H1 (cell line): ENCODE results near the gene DIO3. TPM values are rescaled to one million over a fixed set of nuclear protein-coding genes. Genes with fewer than 3 reads are reported as not detected.

ENCODE experiments used
- CTCF ChIA-PET: fragments of 300-600 bp; sonication (Branson Sonifier 250); formaldehyde crosslinking; loops from one replicate; lab custom pipeline; 2021; ENCODE audit not compliant: partially characterized antibody; lab: Charles Lee
- POLR2A ChIA-PET: fragments of 300-600 bp; sonication (Branson Sonifier 250); formaldehyde crosslinking; loops from one replicate; lab custom pipeline; 2021; ENCODE audit warnings: inconsistent platforms; ENCODE audit not compliant: partially characterized antibody; lab: Charles Lee
- DNase-seq, 2 experiments: peaks; one replicate each; pipeline versions ENCODE4 v3.0.0 to v3.0.0-alpha.2; 2010 to 2022; ENCODE audit warnings: low spot score in 2 of 2, low read depth in 1 of 2, mixed read lengths in 1 of 2
- FAIRE-seq: peaks from 2 replicates; lab custom pipeline; 2011; peaks lifted over from hg19 to GRCh38; lab: Jason Lieb, UNC
- H2AFZ ChIP-seq: 2 replicates; pipeline ENCODE4 v1.8.1; 2012; ENCODE audit warnings: low read length, inconsistent platforms
- H2AK5ac ChIP-seq: 2 replicates; pipeline ENCODE4 v1.6.1; 2013; ENCODE audit warnings: low read depth, low read length
- H2BK120ac ChIP-seq: replicated peaks from 2 replicates; pipeline ENCODE3; 2013; ENCODE audit warnings: low read depth, low read length, inconsistent platforms
- H2BK12ac ChIP-seq: 2 replicates; pipeline ENCODE4 v1.6.1; 2013; ENCODE audit warnings: low read depth, low read length
- H2BK15ac ChIP-seq: 2 replicates; pipeline ENCODE4 v1.6.1; 2013; ENCODE audit warnings: low read length
- H2BK20ac ChIP-seq: 2 replicates; pipeline ENCODE4 v1.6.1; 2013; ENCODE audit warnings: low read length
- H2BK5ac ChIP-seq: 2 replicates; pipeline ENCODE4 v1.6.1; 2013; ENCODE audit warnings: low read depth, low read length
- H3K14ac ChIP-seq: 2 replicates; pipeline ENCODE4 v1.6.1; 2013; ENCODE audit warnings: inconsistent platforms; ENCODE audit not compliant: insufficient read length
- H3K18ac ChIP-seq: 2 replicates; pipeline ENCODE4 v1.6.1; 2013; ENCODE audit warnings: low read length; ENCODE audit errors: extremely low read depth
- H3K23ac ChIP-seq: 2 replicates; pipeline ENCODE4 v1.6.1; 2013; ENCODE audit warnings: inconsistent platforms; ENCODE audit not compliant: insufficient read length
- H3K23me2 ChIP-seq: 2 replicates; pipeline ENCODE4 v1.6.1; 2013; ENCODE audit warnings: low read depth, low read length
- H3K27ac ChIP-seq: 2 replicates; pipeline ENCODE4 v1.6.1; 2011; ENCODE audit warnings: low read depth, low read length, inconsistent platforms
- H3K27me3 ChIP-seq, 4 experiments: replicated peaks in 1 of 4; 1 replicate in 1 of 4; 2 replicates in 3 of 4; pipeline versions ENCODE4 v1.6.1 to v1.8.1; 2011 to 2013; ENCODE audit warnings: low read length in 3 of 4, mild to moderate bottlenecking in 3 of 4, inconsistent platforms in 2 of 4, mixed read lengths in 2 of 4, moderate library complexity in 1 of 4; ENCODE audit not compliant: control insufficient read depth in 3 of 4, insufficient read depth in 3 of 4; ENCODE audit errors: extremely low read depth in 1 of 4
- H3K36me3 ChIP-seq, 4 experiments: 2 replicates each; pipeline versions ENCODE4 v1.6.1 to v1.8.1; 2011 to 2013; ENCODE audit warnings: mild to moderate bottlenecking in 4 of 4, low read length in 3 of 4, moderate library complexity in 2 of 4, control low read depth in 1 of 4, inconsistent platforms in 1 of 4; ENCODE audit not compliant: insufficient read depth in 4 of 4, control insufficient read depth in 2 of 4
- H3K4ac ChIP-seq: replicated peaks from 2 replicates; pipeline ENCODE3; 2013; ENCODE audit warnings: low read length, low read depth, mixed read lengths, inconsistent platforms; ENCODE audit not compliant: insufficient read length
- H3K4me1 ChIP-seq, 4 experiments: replicated peaks in 1 of 4; 1 replicate in 1 of 4; 2 replicates in 3 of 4; pipeline versions ENCODE4 v1.6.1 to v1.8.1; 2011 to 2013; ENCODE audit warnings: low read length in 3 of 4, inconsistent platforms in 2 of 4, mixed read lengths in 1 of 4; ENCODE audit not compliant: insufficient read depth in 4 of 4, control insufficient read depth in 3 of 4
- H3K4me2 ChIP-seq, 2 experiments: 2 replicates each; pipeline versions ENCODE4 v1.6.1 to v1.8.1; 2011 to 2013; ENCODE audit warnings: low read depth in 2 of 2, low read length in 2 of 2, control low read depth in 1 of 2, inconsistent platforms in 1 of 2, mild to moderate bottlenecking in 1 of 2; ENCODE audit not compliant: insufficient read depth in 1 of 2
- H3K4me3 ChIP-seq, 4 experiments: fragments of 200-600, 300-600 bp in 1 of 4; sonication (generic), shearing (Covaris generic), sonication (Bioruptor Twin) in 1 of 4; 2 replicates each; pipeline versions ENCODE4 v1.5.1 to v1.8.1; 2011 to 2016; ENCODE audit warnings: low read length in 4 of 4, low read depth in 3 of 4, control low read depth in 2 of 4, inconsistent platforms in 2 of 4, mild to moderate bottlenecking in 2 of 4, mixed read lengths in 1 of 4, moderate library complexity in 1 of 4; ENCODE audit not compliant: insufficient read depth in 2 of 4; ENCODE audit errors: extremely low read depth in 1 of 4
- H3K56ac ChIP-seq: replicated peaks from 2 replicates; pipeline ENCODE3; 2013; ENCODE audit warnings: low read depth, mild to moderate bottlenecking, mixed read lengths, low read length, inconsistent platforms; ENCODE audit not compliant: insufficient read length
- H3K79me1 ChIP-seq: 2 replicates; pipeline ENCODE4 v1.6.1; 2013; ENCODE audit warnings: low read depth, low read length, control low read depth
- H3K79me2 ChIP-seq, 2 experiments: 2 replicates each; pipeline versions ENCODE4 v1.6.1 to v1.8.1; 2012 to 2013; ENCODE audit warnings: low read length in 2 of 2, mild to moderate bottlenecking in 2 of 2, inconsistent platforms in 1 of 2; ENCODE audit not compliant: insufficient read depth in 2 of 2, control insufficient read depth in 1 of 2
- H3K9ac ChIP-seq, 4 experiments: replicated peaks in 1 of 4; 1 replicate in 1 of 4; 2 replicates in 3 of 4; pipeline versions ENCODE4 v1.6.1 to v1.8.1; 2011 to 2013; ENCODE audit warnings: low read depth in 3 of 4, low read length in 3 of 4, control low read depth in 2 of 4, mild to moderate bottlenecking in 2 of 4, moderate library complexity in 2 of 4, inconsistent platforms in 1 of 4; ENCODE audit errors: extremely low read depth in 1 of 4
- H3K9me3 ChIP-seq, 2 experiments: 2 replicates each; pipeline versions ENCODE4 v1.6.1 to v1.8.1; 2012 to 2013; ENCODE audit warnings: mild to moderate bottlenecking in 2 of 2, moderate library complexity in 2 of 2, control low read depth in 1 of 2, inconsistent platforms in 1 of 2, low read depth in 1 of 2, low read length in 1 of 2, mixed read lengths in 1 of 2; ENCODE audit not compliant: insufficient read depth in 2 of 2
- H4K20me1 ChIP-seq, 2 experiments: replicated peaks in 1 of 2; 2 replicates each; pipeline versions ENCODE3 to v1.8.1; 2011 to 2013; ENCODE audit warnings: inconsistent platforms in 2 of 2, low read length in 2 of 2, mild to moderate bottlenecking in 1 of 2; ENCODE audit not compliant: insufficient read depth in 2 of 2, control insufficient read depth in 1 of 2
- H4K5ac ChIP-seq: 2 replicates; pipeline ENCODE4 v1.6.1; 2013; ENCODE audit warnings: low read length, low read depth, mixed read lengths, inconsistent platforms; ENCODE audit not compliant: insufficient read length
- H4K8ac ChIP-seq: 2 replicates; pipeline ENCODE4 v1.8.0; 2013; ENCODE audit warnings: mild to moderate bottlenecking, moderate library complexity, low read length, inconsistent platforms; ENCODE audit not compliant: insufficient read depth; ENCODE audit errors: extremely low read depth
- H4K91ac ChIP-seq: replicated peaks from 2 replicates; pipeline ENCODE3; 2013; ENCODE audit warnings: low read length, mixed read lengths, inconsistent platforms; ENCODE audit not compliant: insufficient read length
- CEBPB ChIP-seq: IDR thresholded peaks from 2 replicates; pipeline ENCODE4 v1.6.1; 2012; ENCODE audit warnings: low read depth, low read length
- HDAC2 ChIP-seq, 2 experiments: fragments of 300-600 bp in 1 of 2; sonication (generic) in 1 of 2; IDR thresholded peaks; 2 replicates each; pipeline ENCODE4 v1.6.1; 2011 to 2012; ENCODE audit warnings: low read depth in 2 of 2, low read length in 2 of 2, mild to moderate bottlenecking in 2 of 2, moderate library complexity in 2 of 2, borderline replicate concordance in 1 of 2, inconsistent platforms in 1 of 2
- NRF1 ChIP-seq: IDR thresholded peaks from 2 replicates; pipeline ENCODE4 v1.6.1; 2011; ENCODE audit warnings: mild to moderate bottlenecking, low read depth, low read length, improper control_type of control experiment
- SRF ChIP-seq: IDR thresholded peaks from 2 replicates; pipeline ENCODE4 v1.6.1; 2011; ENCODE audit warnings: mild to moderate bottlenecking, low read depth, low read length, moderate library complexity
- ZNF274 ChIP-seq: IDR thresholded peaks from 2 replicates; pipeline ENCODE4 v1.7.0; 2012; ENCODE audit warnings: low read length, borderline replicate concordance; ENCODE audit errors: extremely low read depth
- WGBS, 2 experiments: shearing (Covaris generic) in 1 of 2; methylation state at CpG; one replicate each; pipeline versions ENCODE4 v1.1.6 to v1.1.7; 2013 to 2015; ENCODE audit warnings: low lambda C conversion rate in 2 of 2, mixed read lengths in 2 of 2, inconsistent platforms in 1 of 2, low coverage in 1 of 2, missing lambda C conversion rate in 1 of 2; ENCODE audit not compliant: insufficient replicate concordance in 2 of 2, insufficient coverage in 1 of 2, insufficient read length in 1 of 2; ENCODE audit errors: extremely low coverage in 1 of 2, missing lambda C conversion rate in 1 of 2; 5-methylcytosine and 5-hydroxymethylcytosine counted together
- polyA plus RNA-seq, 7 experiments: library from polyadenylated mRNA; depleted of rRNA in 3 of 7; stranded (reverse) in 5 of 7; unstranded in 2 of 7; fragments of >200 nt in 5 of 7; fragments of 200-250 nt in 2 of 7; gene quantifications; 1 replicate in 5 of 7; 2 replicates in 1 of 7; 4 replicates in 1 of 7; pipeline versions ENCODE4 v1.2.1 to v1.2.3, GENCODE V29; 2011 to 2013; ENCODE audit warnings: missing spikeins in 2 of 7, mixed read lengths in 2 of 7
- total RNA-seq: library from RNA; stranded (reverse); fragmentation: NEBNext Ultra II Directional; extraction: Animal tissue kit (Norgen Biotek cat#: 25700); gene quantifications from 2 replicates; pipeline ENCODE4 v1.2.1, GENCODE V29; 2021
- TF ChIP-seq, protein P1 (sequence below): IDR thresholded peaks from 2 replicates; pipeline ENCODE4 v1.6.1; 2011; ENCODE audit warnings: low read length, improper control_type of control experiment

Gene DIO3
- total and polyA plus RNA-seq, 2 of the 8 experiments (the other 6 are each of a cell fraction or from before 2014, with no cell fraction given) = 0.17 to 0.19 TPM

DNA sequence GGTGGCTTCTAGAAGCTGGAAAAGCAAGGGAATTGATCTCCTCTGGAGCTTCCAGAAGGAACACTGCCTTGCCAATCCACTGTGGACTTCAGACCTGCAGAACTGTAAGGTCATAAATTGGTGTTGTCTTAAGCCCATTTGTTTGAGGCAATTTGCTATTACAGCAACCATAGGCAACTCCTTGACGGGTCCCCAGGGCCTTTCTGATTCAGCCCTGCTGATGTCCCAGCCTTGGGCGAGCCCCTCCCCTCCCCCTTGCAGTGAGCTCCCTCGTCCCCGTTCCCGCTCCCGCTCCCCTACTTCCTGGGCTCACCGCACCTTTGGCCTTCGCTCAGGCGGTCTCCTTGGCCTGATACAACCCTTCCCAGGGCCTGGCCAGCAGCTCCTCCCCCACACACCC, 18.9 kb upstream of the DIO3 start:
- POLR2A ChIA-PET = interaction anchor here (1.3 kb wide), 1 partner anchor 11 kb away, joined by 3 read pairs; no protein-coding TSS in a partner anchor
- Histone ChIP-seq H3K27ac (no peak overlapping the region), H3K4ac (no peak overlapping the region)

More for the DNA sequence above, 18.9 kb upstream of the DIO3 start:
- Histone ChIP-seq H3K4me3 (no peak overlapping the region), H3K56ac (no peak overlapping the region), H3K4me1 (no peaks in the 10 kb centered on the region), H2AFZ (no peak overlapping the region), H3K36me3 (no peaks in the 10 kb centered on the region), H3K27me3 (no peaks in the 10 kb centered on the region), H3K9ac (no peak overlapping the region), H3K4me2 (no peak overlapping the region), H3K79me2 (no peaks in the 10 kb centered on the region), H2BK5ac (no peak overlapping the region), H3K23me2 (no peaks in the 10 kb centered on the region), H4K8ac (no peak overlapping the region), H2BK12ac (no peak overlapping the region), H4K5ac (no peak overlapping the region), H2BK20ac (no peak overlapping the region), H3K14ac (no peak overlapping the region), H4K91ac (no peak overlapping the region), H3K18ac (no peak overlapping the region), H4K20me1 (no peaks in the 10 kb centered on the region), H2BK15ac (no peak overlapping the region), H2BK120ac (no peak overlapping the region), H3K9me3 (no peaks in the 10 kb centered on the region), H2AK5ac (no peak overlapping the region), H3K23ac (no peak overlapping the region), H3K79me1 (no peaks in the 10 kb centered on the region)
- 92% methylated on average over 8 of the region's 9 CpGs; no CpG with 5 or more reads in 1 of the 2 experiments for WGBS, 2 experiments
- DNase-seq (no peak), FAIRE-seq (no peak)
- TF ChIP-seq NRF1 = no peak
- TF ChIP-seq SRF = no peak
- no peak for TF ChIP-seq ZNF274
- TF ChIP-seq CEBPB = no peak
- no peak for TF ChIP-seq HDAC2 (IDR thresholded peaks at IDR 0.05; ENCODE audit: borderline replicate concordance in 1 of 2, low read depth in 2 of 2, low read length in 2 of 2)
- TF ChIP-seq, protein P1, sequence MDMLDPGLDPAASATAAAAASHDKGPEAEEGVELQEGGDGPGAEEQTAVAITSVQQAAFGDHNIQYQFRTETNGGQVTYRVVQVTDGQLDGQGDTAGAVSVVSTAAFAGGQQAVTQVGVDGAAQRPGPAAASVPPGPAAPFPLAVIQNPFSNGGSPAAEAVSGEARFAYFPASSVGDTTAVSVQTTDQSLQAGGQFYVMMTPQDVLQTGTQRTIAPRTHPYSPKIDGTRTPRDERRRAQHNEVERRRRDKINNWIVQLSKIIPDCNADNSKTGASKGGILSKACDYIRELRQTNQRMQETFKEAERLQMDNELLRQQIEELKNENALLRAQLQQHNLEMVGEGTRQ = no peak
- CTCF ChIA-PET = interaction anchor here (1.0 to 1.2 kb wide), 2 partner anchors 42 kb away, joined by 3 read pairs; no protein-coding TSS in a partner anchor
